Activated naive CD4-positive, alpha-beta T cell (primary cell): ENCODE measurements around the gene MCTP1.

Source experiments
- DNase-seq, 4 experiments: peaks; one replicate each; lab custom pipeline; 2025; lab: John Stamatoyannopoulos, UW

MCTP1 gene

DNA sequence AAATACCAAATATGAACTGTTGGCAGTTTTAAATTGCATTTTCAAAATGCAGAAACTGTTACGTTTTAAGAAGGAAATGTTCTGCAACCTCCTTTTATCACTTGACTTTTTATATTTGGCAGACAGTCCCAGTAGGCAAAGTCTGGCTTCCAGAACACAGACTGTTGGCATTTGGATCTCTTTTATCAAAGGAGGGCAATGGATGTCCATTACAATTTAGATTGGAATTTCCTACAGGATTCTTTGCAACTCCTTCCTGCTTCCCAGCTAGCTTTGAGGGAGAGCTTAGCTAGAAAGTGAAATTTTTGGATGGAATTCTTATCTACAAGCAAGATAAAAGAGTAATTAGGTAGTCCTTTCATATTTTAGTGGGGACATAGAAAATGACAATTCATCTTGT, 523.8 kb downstream of the MCTP1 start:
- no peak for DNase-seq

DNA sequence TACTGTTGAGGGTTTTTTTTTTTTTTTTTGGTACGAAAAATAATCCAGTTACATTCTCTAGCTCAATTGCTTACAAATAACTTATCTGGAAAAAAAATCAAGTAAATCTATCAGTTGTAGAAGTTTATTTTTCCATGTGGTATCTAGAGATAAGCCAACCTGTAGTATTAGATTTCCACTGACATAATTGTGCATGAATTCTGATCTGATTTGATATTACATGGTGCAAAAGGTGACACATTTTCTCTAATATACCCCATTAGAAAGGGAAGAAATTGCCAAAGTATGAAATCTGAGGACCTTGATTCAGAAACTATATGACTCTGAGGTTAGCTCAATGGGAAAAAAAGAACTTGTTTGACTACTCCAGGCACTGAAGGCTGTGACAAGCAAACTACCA, 524.9 kb downstream of the MCTP1 start:
- no peak for DNase-seq

DNA sequence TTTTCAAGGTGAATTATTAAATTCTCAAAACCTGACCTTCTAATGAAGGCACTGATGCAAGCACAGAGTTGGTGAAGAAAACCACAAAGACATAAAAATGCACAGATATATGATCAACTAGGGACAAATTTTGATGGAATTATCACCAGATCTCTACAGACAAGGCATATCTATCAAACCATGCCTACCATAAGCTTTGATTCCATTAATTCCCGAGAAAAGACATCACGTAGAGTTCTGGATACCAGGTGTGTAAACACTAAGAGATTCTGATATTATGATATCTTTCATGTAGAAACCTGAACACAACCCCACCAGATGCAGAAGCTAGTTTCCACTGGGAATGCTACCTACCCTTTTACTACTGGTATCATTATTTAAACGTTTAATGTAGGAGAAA, 525.9 kb downstream of the MCTP1 start:
- no peak for DNase-seq

DNA sequence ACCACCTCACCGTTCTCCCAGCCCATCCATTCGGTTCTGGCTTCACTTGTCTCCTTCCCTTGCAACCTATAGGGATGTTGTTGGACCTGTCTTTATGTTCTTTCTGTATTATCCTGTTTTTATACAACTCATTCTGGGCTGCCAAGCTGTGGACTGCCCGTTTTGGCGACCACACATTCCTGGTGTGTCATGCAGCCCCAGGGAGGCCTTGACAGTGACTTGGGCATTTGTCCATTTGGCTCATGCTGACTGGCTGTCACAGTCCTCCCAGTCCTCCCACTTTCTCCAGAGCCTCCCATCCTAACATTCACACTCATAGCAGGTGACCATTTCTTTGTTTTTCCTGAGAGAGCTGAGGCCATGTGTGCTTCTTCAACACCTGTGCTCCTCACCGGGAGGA, 530.1 kb downstream of the MCTP1 start:
- no peak for DNase-seq

DNA sequence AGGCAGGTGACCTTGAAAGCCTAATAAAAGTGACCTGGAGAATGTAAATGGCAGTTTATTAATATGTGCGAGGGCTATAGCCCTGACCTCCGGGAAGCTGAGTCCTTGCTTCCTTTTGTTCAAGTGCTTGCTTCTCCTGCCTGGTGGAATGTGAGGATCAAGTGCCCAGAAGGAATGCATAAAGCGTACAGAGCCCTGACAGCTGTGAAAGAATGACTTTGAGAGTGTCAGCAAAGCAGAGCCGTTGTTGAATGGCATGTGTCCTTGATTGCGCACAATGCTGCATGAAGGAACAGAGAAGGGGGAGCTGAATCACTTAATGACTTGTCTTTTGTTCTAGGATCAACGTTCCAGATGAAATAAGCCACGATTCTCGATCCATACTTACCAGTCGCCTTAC, 533.4 kb downstream of the MCTP1 start:
- DNase-seq, result no peak

DNA sequence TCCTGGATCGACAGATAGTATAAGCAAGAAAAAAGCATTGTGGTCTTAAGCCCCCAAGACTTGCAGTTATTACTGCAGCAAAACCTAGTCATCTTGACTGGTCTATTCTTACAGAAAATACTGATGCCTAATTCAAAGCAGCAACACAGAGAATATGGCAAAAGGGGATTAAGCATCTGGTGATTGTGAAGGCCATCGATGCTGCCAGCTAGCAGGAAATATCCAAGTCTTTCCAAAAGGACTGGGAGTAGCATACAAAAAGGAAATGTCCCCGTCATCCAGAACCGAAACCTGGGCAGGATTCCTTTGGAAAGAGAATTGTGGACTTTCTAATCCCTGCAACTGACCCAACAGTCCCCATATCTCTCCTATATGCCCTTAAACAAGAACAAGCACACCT, 534.2 kb downstream of the MCTP1 start:
- DNase-seq, result no peak

DNA sequence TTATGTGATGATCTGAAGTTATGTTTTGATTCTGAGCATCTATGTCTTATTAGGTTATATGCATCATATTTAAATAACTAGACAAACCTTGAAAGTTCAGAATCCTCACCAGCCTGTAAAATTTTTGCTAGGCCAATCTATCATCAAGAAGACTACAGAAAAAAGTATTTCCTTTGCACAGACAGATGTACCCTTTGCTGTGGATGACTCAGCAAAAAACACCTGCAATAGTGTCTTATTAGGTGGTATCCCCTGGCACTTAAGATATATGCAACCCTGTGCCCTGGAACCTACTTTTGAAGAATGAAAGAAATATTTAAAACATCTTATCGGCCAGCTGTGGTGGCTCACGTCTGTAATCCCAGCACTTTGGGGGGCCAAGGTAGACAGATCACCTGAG, 535.9 kb downstream of the MCTP1 start:
- DNase-seq, result no peak

DNA sequence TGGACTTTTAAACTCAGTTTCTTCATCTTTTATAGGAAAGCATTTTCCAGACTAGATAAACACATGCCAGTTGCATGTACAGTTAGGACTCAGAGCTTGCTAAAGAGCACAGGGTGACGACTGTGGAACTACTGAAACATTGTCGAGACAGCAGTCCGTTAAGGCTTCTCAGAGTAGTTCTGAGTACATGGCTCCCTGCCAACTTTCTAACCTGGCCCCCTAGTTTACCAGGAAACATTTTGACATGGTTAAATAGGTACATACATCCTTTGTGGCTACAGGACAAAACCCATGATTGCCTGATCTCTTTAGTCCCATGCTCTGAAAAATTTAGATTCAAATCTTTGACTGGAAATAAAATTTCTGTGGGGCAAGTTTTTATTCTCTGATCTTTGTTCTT, 536.7 kb downstream of the MCTP1 start:
- no peak for DNase-seq

DNA sequence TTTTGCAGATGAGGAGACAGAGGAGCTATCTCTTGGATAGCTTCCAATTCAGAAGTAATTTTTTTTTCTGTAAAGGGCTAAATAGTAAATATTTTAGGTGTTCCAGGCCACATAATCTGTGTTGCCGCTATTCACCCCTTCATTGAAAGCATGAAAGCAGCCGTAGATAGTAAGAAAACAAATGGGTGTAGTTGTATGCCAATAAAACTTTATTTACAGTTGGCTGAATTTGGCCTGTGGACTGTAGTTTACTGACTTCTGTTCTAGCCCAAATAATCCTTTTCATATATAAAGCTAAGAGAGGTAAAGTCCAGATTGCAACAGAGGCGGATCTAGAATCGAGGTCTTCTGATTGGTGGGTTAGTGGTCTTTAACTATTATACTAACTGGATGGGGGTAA, 537.5 kb downstream of the MCTP1 start:
- no peak for DNase-seq

DNA sequence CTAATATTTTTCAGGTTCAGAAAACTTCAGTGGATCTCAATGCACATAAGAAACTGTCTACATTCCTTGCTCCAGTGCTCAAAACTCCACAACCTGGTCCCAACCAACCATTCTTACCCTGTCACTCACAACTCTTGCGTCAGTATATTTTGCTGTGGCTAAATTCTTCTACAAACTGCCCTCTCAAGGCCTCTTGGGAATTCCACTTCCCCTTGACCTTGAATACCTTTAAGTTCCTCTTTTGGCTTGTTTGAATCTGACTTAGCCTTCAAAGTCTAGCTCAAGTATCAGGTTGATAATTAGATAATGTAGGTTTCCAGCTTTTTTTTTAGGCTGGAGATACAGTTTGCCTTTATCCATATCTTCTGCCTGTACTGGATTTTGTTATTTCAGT, 538.2 kb downstream of the MCTP1 start:
- DNase-seq, result no peak

DNA sequence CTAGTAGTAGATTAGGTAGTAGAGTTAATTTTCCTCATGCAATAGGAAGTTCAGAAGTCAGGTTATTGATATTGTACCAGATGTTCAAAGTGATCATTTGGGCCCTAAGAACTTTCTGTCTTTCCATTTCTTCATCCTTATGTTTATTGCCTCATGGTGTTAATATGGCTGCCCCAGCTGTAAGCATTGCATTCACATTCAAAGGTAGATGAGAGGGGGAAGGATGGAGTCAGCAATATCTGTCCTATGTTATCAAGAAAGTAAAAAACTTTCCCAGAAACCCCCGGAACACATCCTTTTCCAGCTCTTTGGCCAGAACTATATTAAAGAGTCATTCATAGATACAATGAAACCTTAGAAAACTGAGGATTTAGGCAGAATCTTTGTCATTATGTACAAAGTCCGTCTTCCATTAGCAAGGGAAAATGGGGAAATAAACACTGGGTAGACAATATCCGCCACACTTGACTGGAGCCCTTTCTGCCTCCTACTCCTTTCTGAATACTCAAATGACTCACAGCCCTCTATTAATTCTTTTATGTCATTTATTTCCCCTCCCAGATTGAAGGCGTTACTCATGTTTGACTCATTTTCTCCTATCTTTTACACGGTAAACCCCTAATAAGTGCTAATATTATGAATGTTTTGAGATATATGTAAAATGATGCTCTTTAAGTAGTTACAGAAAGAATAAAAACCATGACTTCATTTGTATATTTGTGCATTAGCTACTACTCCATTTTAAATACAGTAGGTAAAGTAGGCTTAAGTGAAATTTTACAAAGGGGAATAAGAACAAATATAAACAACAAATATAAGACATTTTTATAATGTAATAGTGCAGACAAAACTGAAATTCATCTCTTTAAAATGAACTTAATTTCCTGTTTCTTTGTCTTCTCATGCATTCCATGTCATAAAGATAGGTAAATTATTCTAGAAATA, 538.8 kb downstream of the MCTP1 start:
- DNase-seq, result no peak

DNA sequence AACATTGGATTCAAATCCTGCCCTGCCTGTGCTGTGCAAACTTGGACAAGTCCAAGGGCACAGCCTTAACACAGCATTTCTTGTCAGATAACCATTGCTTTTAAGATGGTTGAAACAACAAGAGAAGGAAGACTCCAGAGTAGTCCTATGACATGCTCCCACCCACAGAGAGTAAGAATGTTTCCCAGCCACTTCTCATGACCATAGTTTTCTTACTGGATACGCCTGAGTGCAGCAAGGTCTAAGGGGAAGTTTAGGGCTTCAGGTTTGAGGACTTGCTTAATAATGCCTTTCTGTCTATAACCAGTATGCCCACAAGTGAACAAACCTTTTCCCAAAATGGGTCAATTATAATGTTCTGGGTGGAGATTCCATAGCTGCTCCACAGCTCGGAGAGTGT, 540.0 kb downstream of the MCTP1 start:
- no peak for DNase-seq

DNA sequence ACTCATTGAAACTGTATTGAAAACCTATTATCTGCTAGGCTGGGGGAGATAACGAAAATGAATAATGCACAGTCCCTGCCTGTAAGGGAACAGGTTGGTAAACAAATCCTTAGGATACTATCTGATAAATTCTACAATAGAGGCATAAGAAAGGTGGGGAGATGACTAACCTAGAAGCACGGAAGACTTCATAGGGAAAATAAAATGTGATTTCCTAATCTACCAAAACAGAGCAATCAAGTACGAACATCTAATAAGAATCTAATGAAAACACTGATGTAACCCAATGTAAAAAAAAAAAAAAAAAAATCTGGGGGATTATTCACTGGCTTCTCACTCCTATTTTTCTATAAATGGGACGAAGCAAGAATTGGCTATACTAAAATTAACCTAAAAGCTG, 542.0 kb downstream of the MCTP1 start:
- DNase-seq, result no peak

DNA sequence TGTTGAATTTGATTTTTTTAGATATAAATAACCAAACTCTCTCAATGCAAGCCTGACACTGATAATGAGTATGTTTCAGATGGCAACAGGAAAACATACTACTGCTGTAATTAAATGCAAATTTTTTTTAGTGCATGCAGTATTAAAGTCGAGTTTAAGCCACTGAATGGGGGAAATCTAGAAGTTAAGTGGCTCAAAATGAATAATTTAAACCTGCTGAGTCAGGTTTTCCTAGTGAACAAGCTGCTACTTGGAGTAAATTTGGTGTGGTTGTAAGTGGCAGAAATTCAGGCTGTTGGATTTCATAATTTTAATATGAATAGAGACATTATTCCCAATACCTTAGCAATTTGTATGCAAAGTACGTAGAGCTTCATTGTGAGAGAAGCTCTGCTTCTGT, 544.6 kb downstream of the MCTP1 start:
- DNase-seq, result no peak

DNA sequence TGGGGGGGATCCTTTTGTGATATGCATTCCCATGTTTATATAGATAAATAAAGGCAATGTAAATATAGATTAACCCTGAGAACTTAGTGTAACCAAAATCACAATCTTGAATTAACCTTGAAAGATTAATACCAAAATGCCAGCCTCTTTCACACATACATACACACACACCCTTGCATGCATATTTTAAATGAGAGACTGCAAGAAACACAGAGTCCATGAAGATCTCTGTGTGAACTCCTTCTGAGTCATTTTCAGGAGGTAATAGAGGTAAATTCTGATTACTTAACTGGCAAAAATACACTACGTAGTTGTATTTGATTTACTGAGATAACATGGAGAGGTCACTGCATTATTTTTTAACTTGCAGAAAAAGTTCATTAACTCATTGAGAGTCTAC, 548.4 kb downstream of the MCTP1 start:
- no peak for DNase-seq

DNA sequence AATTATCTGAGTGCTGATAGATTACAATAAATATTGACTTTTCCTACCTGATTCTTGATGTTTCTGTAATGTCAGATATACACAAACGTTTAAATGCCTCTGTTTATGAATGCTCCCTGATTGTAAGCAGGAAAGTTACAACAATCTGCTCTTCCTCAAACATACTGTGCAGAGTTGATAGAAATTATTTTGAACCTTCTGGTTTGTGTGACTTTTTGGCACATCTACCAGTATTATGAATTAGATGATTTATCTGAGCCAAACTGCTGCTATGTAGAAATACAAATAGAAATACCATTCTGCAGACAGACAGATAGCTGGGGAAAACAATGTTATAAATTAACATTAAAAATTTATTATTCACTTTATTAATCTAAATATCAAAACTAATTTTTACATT, 553.4 kb downstream of the MCTP1 start:
- no peak for DNase-seq

DNA sequence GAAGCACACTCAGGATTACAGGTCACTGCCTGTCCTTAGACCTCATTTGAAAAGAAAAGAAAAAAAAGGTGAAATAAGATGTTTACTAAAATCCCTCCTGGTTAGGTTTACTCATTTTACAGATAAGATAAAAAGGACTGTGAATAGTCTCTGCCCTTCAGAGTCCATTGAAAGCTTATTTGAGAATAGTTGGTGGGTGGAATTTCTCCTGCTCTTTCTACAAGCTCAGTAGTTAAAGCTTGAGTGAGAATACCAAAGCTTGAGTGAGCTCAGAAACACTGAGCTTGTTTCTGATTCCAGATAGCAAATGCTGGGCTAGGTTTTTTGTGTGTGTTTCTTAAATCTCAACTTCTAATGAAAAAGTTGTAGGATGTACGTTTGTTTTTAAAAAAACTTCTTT, 559.8 kb downstream of the MCTP1 start:
- DNase-seq, result no peak

DNA sequence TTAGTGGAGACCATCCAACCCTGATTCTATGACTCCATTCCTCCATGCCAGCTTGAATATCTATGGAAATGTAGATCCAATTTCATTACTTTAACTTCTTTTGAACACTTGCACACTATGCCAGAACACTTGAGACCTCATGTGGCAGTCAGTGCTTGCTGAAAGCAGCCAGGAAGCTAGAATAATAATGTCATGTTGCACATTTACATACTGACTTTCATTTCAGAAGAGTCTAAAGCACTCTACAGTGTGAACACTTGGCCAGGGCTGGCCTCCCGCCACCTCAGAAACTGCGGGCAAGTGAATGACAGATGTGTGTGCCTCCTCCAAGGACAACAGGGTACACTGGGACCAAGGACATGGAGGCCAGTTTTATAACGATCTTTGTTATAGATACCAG, 569.1 kb downstream of the MCTP1 start:
- no peak for DNase-seq

DNA sequence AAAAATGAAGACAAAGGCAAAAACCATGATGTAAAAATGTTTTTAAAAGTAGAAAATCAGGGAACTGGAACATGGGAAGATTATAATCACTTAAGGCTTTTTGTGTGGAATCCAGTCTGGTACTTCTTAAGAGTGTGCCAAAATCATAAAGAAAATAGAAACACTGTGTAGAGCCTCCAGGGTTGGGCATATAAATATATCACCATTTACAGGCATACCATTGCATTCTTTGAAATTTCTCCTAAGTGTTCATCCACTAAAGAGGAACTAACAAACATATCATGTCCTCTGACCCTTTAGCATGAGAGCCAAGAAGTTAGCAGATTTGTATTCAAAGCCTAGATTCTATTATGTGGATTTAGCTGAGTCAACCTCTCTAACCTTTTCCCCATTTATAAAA, 573.1 kb downstream of the MCTP1 start:
- DNase-seq, result no peak

DNA sequence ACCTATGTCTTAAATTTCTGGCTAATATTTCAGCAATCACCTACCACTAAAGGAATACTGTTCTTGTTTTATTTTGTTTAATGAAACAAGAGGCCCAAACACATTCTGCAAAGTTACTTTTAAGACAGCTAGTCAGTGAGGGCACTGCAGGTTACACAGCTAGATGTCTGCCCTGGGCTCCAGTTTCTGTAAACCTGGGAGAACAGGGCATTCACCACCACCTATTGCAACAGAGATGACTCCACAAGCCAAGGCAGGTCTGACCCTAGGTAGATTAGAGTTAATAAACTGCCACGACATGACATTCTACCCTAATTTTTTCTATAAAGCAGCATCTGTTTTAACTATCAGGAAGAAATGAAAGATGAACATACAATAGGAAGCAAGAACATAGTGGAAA, 575.6 kb downstream of the MCTP1 start:
- no peak for DNase-seq

DNA sequence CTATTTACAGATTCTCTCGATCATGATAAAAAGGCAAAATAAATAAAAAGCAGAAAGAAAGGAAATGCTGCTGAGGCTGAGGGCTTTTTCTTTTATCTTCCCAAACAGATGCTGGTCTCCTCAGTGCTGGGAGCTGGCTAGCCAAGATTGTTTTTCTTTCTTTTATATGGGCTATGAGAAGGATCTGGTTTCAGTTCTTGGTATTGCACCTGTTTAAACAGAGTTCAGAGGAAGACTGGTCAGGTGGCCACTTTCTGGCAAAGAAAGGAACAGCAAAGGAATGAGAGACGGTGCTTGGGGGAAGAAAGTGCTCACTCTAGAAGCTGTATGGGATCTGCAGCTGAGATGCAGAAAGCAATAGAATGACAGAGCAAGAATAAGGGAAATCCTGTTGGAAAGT, 577.5 kb downstream of the MCTP1 start:
- no peak for DNase-seq

DNA sequence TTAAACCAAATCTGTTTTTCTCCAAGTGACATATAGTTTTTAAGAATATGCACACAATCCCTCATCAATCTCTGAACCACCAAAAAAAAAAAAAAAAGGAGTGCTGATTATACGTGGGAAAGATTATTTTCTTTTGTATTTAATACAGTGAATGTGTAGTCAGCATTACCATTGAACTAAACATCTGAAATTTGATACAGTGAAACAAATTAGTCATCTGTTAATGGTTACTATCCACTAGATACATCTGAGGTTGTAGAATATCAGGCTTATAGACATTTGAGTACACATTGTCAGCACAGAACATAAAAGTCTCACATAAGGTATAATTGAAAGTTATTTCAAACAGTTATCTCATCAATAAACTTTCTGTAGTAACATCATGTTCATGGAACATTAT, 579.5 kb downstream of the MCTP1 start:
- no peak for DNase-seq

DNA sequence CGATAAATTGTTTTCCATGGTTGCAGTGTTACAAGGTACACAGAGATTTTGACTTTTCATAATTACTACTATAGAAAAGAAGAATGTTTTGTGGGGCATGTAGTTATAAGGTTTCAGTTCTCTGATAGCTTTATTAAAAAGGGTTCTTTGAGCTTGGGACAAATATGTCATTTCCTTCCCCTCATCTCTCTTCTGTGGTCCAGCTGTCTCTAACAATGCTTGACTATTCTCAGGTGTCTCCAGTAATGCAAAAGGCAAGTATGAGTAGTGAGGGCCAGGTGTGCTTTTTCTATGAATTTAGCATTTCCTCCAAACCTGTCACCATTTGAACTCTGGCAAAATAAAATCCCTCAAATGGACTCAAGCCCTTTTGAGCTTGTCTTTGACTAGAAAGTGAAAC, 582.2 kb downstream of the MCTP1 start:
- no peak for DNase-seq

DNA sequence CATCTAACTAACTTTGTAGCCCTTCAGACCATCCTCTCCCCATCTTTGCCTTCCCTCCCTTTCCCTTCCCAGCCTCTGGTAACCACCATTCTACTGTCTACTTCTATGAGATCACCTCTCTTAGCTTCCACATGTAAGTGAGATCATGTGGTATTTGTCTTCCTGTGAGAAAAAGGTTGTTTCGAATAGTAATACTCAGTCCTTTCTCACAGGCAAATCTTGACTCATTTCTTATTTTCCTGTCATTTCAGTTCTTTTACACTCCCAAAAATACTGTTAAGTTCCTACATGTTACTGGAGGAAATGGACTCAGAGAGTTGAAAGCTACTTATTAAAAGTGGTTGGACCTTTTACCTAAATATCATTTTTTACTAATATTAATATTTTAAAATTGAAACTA, 584.3 kb downstream of the MCTP1 start:
- no peak for DNase-seq
